ENCODE results near the gene TTBK2.

The TTBK2 gene

GRCh38 chr15:42919308-42919707 lies 1.3 kb downstream of the TTBK2 start:
- no peak for DNase-seq (ENCODE audit: low spot score)
- no peak for TF ChIP-seq CTCF (IDR thresholded peaks at IDR 0.05; ENCODE audit: extremely low read depth, missing control alignments)

- no peak for DNase-seq (ENCODE audit: low spot score)
- TF ChIP-seq CTCF (IDR thresholded peaks at IDR 0.05; ENCODE audit: extremely low read depth, missing control alignments), result no peak
Observed at GRCh38 chr15:42918047-42918446, 2.5 kb downstream of the TTBK2 start.

GRCh38 chr15:42915654-42916315 lies 4.8 kb downstream of the TTBK2 start:
- TF ChIP-seq CTCF (IDR thresholded peaks at IDR 0.05; ENCODE audit: extremely low read depth, missing control alignments), result no peak
- no peak for DNase-seq (ENCODE audit: low spot score)

GRCh38 chr15:42914728-42915497 lies 5.7 kb downstream of the TTBK2 start:
- TF ChIP-seq CTCF (IDR thresholded peaks at IDR 0.05; ENCODE audit: extremely low read depth, missing control alignments), result no peak
- DNase-seq (ENCODE audit: low spot score), result no peak

GRCh38 chr15:42911058-42911592 lies 9.5 kb downstream of the TTBK2 start:
- TF ChIP-seq CTCF (IDR thresholded peaks at IDR 0.05; ENCODE audit: extremely low read depth, missing control alignments), result no peak
- no peak for DNase-seq (ENCODE audit: low spot score)

GRCh38 chr15:42908538-42908937 lies 12.0 kb downstream of the TTBK2 start:
- TF ChIP-seq CTCF (IDR thresholded peaks at IDR 0.05; ENCODE audit: extremely low read depth, missing control alignments), result no peak
- no peak for DNase-seq (ENCODE audit: low spot score)
